IPS-15b (cell line): Measurements from ENCODE around the gene ASIC3.

ENCODE experiments used
- H3K27me3 ChIP-seq: one replicate; pipeline ENCODE4 v1.6.1; 2013; ENCODE audit warnings: low read length; ENCODE audit not compliant: control insufficient read depth, insufficient read depth
- H3K36me3 ChIP-seq: one replicate; pipeline ENCODE4 v1.6.1; 2013; ENCODE audit warnings: low read length; ENCODE audit not compliant: control insufficient read depth, insufficient read depth
- H3K4me1 ChIP-seq: one replicate; pipeline ENCODE4 v1.6.1; 2013; ENCODE audit warnings: mild to moderate bottlenecking, low read length; ENCODE audit not compliant: control insufficient read depth, insufficient read depth
- H3K4me3 ChIP-seq: one replicate; pipeline ENCODE4 v1.5.1; 2013; ENCODE audit warnings: low read depth, low read length
- H3K9ac ChIP-seq: one replicate; pipeline ENCODE4 v1.6.1; 2013; ENCODE audit warnings: low read depth, mild to moderate bottlenecking, low read length
- H3K9me3 ChIP-seq: one replicate; pipeline ENCODE4 v1.6.1; 2013; ENCODE audit warnings: mild to moderate bottlenecking, low read length; ENCODE audit not compliant: control insufficient read depth, insufficient read depth

Gene ASIC3

GRCh38 chr7:151062111-151062398 is 13.7 kb downstream of the ASIC3 start:
- H3K9me3 ChIP-seq, result no peaks in the 10 kb centered on the region
- peaks cover 7% of the 10 kb centered on the region for H3K27me3 ChIP-seq
- peaks cover 3% of the 10 kb centered on the region for H3K4me1 ChIP-seq
- H3K4me3 ChIP-seq, result peak overlapping the region; percentile 40
- peaks cover 17% of the 10 kb centered on the region for H3K36me3 ChIP-seq
- H3K9ac ChIP-seq, result no peak overlapping the region

GRCh38 chr7:151062399-151063211 is 14.3 kb downstream of the ASIC3 start:
- Histone ChIP-seq H3K4me3 (peak overlapping the region; percentile 69), H3K27me3 (peaks cover 6% of the 10 kb centered on the region), H3K9me3 (no peaks in the 10 kb centered on the region), H3K4me1 (peaks cover 3% of the 10 kb centered on the region), H3K9ac (peak overlapping the region; percentile 37), H3K36me3 (peaks cover 18% of the 10 kb centered on the region)

- Histone ChIP-seq H3K4me1 (peaks cover 3% of the 10 kb centered on the region), H3K27me3 (peaks cover 6% of the 10 kb centered on the region), H3K4me3 (peak overlapping the region; percentile 42), H3K36me3 (peaks cover 22% of the 10 kb centered on the region), H3K9me3 (no peaks in the 10 kb centered on the region), H3K9ac (no peak overlapping the region)
These were observed 14.9 kb downstream of the ASIC3 start for GRCh38 chr7:151063212-151063561.

GRCh38 chr7:151064454-151064853 is 16.1 kb downstream of the ASIC3 start:
- Histone ChIP-seq H3K4me1 (peaks cover 3% of the 10 kb centered on the region), H3K9ac (no peak overlapping the region), H3K4me3 (no peak overlapping the region), H3K27me3 (peaks cover 4% of the 10 kb centered on the region), H3K36me3 (peaks cover 25% of the 10 kb centered on the region), H3K9me3 (no peaks in the 10 kb centered on the region)

GRCh38 chr7:151064993-151065392 is 16.7 kb downstream of the ASIC3 start:
- Histone ChIP-seq H3K36me3 (peaks cover 30% of the 10 kb centered on the region), H3K9me3 (no peaks in the 10 kb centered on the region), H3K27me3 (peaks cover 4% of the 10 kb centered on the region), H3K4me1 (peaks cover 3% of the 10 kb centered on the region), H3K4me3 (no peak overlapping the region), H3K9ac (no peak overlapping the region)

GRCh38 chr7:151065516-151065915 is 17.2 kb downstream of the ASIC3 start:
- no peaks in the 10 kb centered on the region for H3K9me3 ChIP-seq
- peaks cover 35% of the 10 kb centered on the region for H3K36me3 ChIP-seq
- H3K9ac ChIP-seq, result no peak overlapping the region
- H3K4me1 ChIP-seq, result peaks cover 3% of the 10 kb centered on the region
- H3K4me3 ChIP-seq, result no peak overlapping the region
- H3K27me3 ChIP-seq, result peaks cover 4% of the 10 kb centered on the region

GRCh38 chr7:151066273-151066974 is 18.1 kb downstream of the ASIC3 start:
- H3K9ac ChIP-seq, result no peak overlapping the region
- H3K36me3 ChIP-seq, result peaks cover 42% of the 10 kb centered on the region
- no peaks in the 10 kb centered on the region for H3K27me3 ChIP-seq
- H3K4me1 ChIP-seq, result peaks cover 3% of the 10 kb centered on the region
- no peaks in the 10 kb centered on the region for H3K9me3 ChIP-seq
- H3K4me3 ChIP-seq, result no peak overlapping the region

GRCh38 chr7:151068069-151068773 is 19.9 kb downstream of the ASIC3 start:
- Histone ChIP-seq H3K4me3 (no peak overlapping the region), H3K9ac (no peak overlapping the region), H3K36me3 (peaks cover 50% of the 10 kb centered on the region), H3K27me3 (no peaks in the 10 kb centered on the region), H3K4me1 (peaks cover 3% of the 10 kb centered on the region), H3K9me3 (no peaks in the 10 kb centered on the region)

GRCh38 chr7:151069841-151070573 is 21.7 kb downstream of the ASIC3 start:
- Histone ChIP-seq H3K4me1 (no peaks in the 10 kb centered on the region), H3K36me3 (peaks cover 58% of the 10 kb centered on the region), H3K4me3 (no peak overlapping the region), H3K27me3 (no peaks in the 10 kb centered on the region), H3K9ac (no peak overlapping the region), H3K9me3 (no peaks in the 10 kb centered on the region)

GRCh38 chr7:151070574-151070960 is 22.2 kb downstream of the ASIC3 start:
- Histone ChIP-seq H3K27me3 (no peaks in the 10 kb centered on the region), H3K36me3 (peaks cover 60% of the 10 kb centered on the region), H3K9ac (no peak overlapping the region), H3K4me1 (no peaks in the 10 kb centered on the region), H3K9me3 (no peaks in the 10 kb centered on the region), H3K4me3 (no peak overlapping the region)

- H3K4me3 ChIP-seq, result no peak overlapping the region
- no peaks in the 10 kb centered on the region for H3K27me3 ChIP-seq
- no peaks in the 10 kb centered on the region for H3K9me3 ChIP-seq
- no peak overlapping the region for H3K9ac ChIP-seq
- peaks cover 62% of the 10 kb centered on the region for H3K36me3 ChIP-seq
- H3K4me1 ChIP-seq, result no peaks in the 10 kb centered on the region
These were observed 22.9 kb downstream of the ASIC3 start for GRCh38 chr7:151071032-151071866.
